Measurements from ENCODE around the gene KANSL1L.

GRCh38 chr2:210195101-210195852 is 24.1 kb upstream of the KANSL1L start:
- peak in 2 of 3 experiments; percentile 33 to 40 for TF ChIP-seq CTCF (optimal IDR thresholded peaks at IDR 0.05 in 1 of 3, IDR thresholded peaks at IDR 0.05 in 1 of 3, conservative IDR thresholded peaks at IDR 0.05 in 1 of 3; ENCODE audit: extremely low read depth in 1 of 3, insufficient read depth in 2 of 3, low read length in 3 of 3)
- no peak for TF ChIP-seq EZH2 (IDR thresholded peaks at IDR 0.05; ENCODE audit: low read length)

All from keratinocyte (primary cell).